Effector CD4-positive, alpha-beta T cell (primary cell): Measurements from ENCODE around the gene COL6A2.
"Not testable (repeated sequence)": the region's sequence is repeated elsewhere in the genome, so short reads cannot be mapped to it uniquely, and the experiment has no call there.

Experiments
- DNase-seq: peaks from one replicate; pipeline ENCODE4 v3.0.0-alpha.2; 2020

Gene COL6A2

DNA sequence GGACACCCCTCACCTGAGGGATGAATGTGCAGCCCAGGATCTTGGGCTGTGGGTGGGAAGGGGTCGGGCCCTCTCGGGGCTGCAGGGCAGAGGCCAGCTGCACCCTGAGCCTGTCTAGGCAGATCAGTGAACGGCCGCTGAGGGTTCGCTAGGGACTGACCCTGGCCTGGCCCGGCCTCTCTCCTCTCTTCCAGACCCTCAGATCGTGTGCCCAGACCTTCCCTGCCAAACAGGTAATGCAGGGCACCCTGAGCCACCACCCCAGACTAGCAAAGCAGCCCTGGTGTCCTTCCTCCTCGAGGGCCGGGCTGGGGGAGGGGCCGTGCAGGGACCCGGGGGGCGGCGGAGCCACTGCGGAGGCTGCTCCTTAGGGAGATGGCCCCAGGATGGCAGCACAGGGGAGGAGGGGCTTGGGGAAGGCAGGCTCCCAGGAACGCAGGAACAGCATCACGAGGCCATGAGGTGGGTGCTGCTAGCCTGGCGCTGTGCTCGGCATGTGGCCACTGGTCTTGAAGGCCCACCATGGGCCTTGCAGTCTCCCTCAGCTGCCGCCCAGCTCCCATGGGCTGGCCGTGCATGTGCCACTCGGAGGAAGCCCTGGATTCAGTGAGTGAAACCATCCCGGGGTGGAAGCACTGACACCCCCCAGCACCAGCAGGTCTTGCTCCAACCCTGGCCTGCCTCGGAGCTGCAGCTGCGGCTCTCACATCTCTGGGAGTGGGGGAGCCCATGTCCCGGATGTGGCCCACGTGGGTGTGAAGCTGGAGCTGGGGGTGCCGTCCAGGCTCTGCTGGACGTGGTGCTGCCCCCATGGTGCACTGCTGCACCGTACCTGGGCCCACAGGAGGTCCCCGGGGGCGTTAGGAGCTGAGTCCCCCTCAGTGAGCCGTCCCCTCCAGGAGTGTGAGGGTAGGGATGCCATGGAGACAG is 28.7 kb downstream of the COL6A2 start:
- no peak for DNase-seq

DNA sequence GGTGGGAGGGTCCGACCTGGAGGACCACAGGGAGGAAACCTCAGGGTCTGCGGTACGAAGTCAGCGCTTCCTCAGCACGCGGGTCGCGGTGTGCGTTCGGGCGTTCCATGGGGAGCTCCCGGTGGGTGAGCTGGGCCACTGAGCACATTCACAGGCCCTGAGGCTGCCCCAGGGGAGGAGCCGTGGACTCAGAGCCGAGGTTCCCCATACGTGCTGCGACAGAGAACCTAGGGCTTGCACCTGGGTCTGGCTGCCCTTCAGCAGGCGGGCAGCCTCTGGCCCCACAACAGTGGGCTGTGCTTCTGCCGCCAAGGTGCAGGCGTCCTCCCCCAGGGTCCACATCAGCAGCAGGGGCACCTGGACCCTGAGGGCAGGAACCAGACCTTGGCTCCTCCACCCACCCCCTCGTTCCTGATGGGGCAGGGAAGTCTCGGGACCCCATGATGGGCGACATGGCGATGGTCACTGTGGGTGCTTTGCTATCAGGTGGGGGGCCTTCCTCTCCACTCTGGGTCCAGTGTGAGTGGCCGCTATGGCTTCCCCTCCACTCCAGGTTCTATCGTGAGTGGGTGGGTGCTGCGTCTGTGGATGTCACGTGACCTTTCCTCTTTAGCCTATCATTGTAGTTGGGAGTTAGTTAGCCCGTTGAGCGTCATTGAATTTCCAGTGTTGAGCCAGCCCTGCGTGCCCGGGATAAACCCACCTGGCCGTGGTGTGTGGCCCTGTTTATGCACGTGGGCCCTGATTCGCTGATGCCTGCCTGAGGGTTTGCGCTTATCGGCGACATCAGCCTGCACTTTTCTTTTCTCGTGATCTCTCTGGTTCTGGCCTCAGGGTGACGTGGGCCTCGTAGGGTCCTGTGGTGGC is 29.6 kb downstream of the COL6A2 start:
- DNase-seq: no peak

DNA sequence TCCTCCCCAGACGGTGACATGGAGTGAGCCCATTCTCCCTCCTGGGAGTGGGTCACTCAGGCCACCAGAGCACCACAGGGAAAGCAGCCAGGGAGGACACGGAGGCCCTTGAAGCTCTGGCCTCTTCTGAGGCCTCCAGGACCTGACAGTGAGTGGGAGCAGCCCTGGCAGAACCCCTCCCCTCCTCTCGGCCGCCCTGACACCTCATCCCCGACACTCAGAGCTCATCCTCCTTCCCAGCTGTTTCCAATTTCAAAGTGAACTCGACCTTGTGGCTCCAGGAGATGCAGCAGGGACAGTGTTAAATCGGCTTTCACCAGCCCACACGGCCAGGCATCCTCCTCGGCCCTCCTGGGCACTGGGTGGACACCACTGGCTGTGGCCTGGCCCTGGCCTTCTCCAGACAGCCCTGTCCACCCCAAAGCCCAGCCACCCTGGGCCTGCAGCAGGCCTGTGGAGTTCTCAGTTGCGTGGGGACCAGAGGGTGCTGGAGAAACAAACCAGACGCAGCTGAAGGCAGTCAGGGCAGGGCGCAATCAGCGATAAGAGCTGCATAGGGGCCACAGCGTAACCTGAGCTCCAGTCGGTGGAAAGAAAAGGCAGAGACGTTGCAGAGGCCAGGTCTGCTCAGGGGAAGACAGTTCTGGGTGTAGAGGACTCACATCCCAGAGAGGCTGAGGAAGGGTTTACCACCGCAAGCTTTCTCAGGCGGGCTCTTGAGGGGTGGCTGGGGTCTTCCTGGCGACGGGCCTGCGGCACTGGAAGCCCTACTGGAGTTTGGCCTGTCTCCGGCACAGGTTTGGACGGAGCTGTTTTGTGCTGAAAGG is 30.4 kb downstream of the COL6A2 start:
- no peak for DNase-seq

DNA sequence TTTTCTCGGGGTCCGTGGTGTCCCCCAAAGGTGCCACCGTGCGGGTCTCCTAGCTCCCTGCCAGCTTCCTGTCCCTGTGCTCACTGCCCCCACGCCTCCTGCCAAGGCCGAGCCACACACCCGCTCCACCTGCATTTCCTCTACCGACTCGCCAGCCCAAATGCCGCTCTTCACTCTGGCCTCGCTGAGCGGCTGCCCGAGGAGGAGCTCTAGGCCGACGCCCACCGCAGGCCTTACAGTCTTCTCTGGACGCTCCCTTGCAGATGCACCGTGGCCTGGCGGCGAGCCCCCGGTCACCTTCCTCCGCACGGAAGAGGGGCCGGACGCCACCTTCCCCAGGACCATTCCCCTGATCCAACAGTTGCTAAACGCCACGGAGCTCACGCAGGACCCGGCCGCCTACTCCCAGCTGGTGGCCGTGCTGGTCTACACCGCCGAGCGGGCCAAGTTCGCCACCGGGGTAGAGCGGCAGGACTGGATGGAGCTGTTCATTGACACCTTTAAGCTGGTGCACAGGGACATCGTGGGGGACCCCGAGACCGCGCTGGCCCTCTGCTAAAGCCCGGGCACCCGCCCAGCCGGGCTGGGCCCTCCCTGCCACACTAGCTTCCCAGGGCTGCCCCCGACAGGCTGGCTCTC is 31.1 kb downstream of the COL6A2 start:
- no peak for DNase-seq

DNA sequence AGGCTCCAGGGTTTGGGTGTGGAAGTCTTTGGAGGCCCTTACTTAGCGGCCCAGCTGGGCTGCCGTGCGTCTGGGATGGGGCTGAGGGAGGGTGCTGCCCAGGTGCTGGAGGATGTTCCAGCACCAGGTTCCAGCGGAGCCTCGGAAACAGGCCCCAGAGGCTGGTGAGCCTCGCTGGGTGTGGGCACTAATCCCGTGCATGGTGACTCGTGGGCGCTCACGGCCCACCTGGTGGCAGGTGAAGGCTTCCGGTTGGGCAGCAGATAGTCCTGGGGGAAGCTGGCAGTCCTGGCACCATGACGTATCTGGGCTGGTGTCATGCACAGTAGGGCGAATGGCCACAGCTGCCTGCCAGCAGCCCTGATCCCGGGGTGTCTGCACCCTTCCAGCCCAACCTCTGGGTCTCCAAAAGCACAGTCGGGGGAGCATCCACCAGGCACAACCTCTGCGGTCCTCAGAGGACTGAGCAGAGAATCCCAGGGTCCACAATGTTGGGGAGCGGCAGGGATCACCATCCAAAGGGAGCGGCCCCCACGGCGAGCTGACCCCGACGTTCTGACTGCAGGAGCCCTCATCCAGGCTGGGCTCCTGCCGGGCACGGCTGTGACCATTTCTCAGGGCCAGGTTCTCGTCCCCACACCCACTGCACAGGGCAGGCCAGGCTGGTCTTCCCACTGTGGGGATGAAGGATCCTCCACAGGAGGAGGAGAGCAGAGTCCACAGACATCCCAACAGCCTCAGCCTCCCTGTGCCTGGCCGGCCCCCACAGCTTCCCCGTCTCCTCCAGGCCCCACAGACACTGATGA is 32.1 kb downstream of the COL6A2 start:
- no peak for DNase-seq

DNA sequence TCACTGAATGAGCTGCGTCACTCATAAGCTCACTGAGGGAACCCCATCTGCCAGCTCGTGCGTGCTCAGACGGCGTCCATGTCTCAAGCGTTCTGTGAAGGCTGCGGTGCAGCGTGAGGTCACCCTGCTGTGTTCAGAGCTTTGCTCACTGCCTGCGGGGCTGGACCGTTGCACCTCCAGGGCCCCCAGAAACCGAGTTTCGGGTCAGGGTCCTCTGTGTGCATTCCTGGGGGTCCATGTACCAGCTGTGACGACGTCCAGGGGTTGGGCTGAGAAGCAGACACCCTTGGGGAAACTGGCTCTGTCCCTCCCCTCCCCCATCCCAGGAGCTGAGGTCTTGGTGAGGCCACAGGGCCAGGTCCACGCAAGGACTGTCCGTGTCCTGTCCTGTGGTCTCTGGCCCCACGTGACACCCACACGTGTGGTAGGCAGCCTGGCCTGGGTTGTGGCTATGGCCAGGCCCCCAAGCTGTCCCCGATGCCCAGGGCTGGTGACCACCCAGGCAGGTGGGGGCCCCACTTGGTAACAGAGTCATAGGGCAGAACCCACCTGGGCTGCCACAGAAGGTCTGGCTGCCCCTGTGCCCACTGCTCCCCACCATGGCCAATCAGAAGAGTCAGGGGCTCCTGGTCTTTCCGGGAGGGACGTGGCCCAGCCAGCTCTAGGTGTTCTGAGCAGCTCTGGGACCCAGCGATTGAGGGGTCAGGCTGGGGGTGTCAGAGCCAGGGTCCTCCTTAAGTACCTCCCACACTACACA is 33.1 kb downstream of the COL6A2 start:
- no peak for DNase-seq

DNA sequence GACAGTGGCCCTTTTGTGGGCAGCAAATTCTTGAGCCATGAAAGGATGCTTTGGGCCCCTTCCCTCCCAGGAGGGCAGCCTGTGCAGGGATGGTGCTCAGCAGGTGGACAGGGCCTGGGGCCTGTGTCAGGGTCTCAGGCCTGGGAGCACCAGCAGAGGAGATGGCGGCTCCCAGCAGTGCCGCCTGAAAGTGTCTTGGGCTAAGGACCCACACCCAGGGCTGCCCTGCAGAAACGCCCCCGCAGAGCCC is 33.6 kb downstream of the COL6A2 start:
- DNase-seq: no peak

DNA sequence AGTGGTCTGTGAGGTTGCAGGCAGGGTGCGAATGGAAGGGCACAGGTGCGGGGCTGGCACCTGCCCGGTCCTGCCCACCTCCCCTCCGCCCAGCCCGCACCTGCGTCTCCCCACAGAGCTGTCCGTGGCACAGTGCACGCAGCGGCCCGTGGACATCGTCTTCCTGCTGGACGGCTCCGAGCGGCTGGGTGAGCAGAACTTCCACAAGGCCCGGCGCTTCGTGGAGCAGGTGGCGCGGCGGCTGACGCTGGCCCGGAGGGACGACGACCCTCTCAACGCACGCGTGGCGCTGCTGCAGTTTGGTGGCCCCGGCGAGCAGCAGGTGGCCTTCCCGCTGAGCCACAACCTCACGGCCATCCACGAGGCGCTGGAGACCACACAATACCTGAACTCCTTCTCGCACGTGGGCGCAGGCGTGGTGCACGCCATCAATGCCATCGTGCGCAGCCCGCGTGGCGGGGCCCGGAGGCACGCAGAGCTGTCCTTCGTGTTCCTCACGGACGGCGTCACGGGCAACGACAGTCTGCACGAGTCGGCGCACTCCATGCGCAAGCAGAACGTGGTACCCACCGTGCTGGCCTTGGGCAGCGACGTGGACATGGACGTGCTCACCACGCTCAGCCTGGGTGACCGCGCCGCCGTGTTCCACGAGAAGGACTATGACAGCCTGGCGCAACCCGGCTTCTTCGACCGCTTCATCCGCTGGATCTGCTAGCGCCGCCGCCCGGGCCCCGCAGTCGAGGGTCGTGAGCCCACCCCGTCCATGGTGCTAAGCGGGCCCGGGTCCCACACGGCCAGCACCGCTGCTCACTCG is 34.1 kb downstream of the COL6A2 start:
- no peak for DNase-seq

DNA sequence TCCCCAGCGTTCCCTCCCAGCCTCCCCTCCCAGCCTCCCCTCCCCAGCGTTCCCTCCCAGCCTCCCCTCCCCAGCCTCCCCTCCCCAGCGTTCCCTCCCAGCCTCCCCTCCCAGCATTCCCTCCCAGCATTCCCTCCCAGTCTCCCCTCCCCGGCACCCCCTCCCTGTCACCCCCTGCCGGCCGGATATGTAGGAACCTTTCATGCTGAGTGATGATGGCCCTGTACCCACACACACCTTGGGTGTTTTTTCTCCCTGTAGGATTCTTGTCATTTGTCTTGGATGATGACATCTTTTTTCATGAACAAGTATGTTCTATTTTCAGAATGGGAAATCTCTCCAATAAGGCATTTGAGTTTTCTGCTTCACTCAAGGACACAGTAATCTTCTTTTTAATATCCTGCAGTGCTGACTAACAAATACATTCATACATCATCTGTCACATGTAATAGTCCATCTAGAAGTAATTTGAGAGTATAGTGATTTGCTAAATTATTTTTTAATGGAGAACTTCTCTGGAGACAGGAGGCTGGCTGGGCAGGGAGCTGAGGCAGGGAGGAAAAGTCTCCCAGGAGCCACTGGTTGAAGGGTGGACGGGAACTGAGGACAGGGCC is 38.0 kb downstream of the COL6A2 start:
- DNase-seq: no peak

DNA sequence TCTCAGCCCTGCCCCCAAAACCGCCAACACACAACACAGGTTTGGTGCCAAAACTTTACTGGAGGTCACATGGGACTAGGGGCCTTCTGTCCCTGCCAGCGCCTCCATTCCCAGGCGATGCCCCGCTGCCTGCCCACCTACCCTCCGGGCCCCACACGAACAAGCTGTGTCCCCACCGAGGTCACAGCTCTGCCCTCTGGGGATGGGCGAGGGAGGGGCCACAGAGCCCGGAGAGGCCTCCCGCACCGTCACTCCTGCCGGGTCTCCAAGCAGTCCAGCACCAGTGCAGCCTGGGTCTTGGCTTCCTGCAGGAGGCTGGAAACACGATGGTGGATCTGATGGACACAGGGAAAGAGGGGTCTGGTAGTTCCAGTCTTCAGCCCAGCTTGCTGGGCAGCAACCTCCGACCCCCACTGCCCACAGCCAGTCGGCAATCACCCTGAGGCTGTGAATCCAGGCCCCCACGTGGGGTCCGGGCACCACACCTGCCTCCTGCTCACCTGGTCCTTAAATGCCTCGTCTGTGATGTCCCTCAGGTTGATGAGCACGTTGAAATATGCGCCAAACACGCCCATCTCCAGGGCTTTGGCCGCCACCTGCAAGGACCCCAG is 38.9 kb downstream of the COL6A2 start:
- DNase-seq: no peak

DNA sequence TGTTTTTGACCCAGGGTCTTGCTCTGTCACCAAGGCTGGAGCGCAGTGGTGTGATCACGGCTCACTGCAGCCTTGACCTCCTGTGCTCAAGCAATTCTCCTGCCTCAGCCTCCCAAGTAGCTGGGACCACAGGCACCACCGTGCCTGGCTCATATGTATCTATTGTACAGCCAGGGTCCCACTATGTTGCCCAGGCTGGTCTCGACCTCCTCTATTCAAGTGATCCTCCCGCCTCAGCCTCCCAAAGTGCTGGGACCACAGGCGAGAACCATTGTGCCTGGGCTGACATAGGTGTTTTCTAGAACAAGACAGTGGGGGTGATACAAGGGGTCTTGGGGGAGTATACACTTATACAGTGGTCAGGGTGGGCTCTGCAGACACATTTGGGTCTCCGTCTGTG is 40.0 kb downstream of the COL6A2 start:
- no peak for DNase-seq

DNA sequence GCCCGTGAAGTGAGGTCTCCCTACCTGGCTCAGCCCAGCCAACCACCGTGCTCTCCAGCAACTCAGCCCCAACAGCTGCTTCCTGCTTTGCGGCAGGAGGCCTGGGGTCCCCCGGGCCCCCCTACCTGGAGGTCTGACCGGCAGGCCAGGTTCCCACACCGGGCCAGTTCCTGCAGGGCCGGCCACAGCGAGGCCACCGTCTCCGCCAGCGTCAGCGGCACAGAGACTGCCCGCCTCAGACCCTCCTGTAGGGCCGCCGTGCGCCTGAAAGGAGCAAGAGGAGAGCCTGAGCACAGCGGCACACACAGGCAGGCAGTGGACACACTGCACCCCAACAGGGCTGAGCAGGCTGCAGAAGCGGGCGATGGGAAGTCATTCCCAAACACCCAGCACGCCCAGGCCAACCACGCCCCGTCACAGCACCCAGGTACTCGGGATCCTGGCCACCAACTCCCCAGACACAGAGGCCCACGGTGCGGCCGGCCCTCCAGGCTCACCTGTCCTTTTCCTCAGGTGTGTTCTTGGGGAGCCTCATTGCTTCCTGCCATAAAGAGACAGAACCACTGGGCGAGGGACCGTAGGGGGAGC is 40.6 kb downstream of the COL6A2 start:
- no peak for DNase-seq

DNA sequence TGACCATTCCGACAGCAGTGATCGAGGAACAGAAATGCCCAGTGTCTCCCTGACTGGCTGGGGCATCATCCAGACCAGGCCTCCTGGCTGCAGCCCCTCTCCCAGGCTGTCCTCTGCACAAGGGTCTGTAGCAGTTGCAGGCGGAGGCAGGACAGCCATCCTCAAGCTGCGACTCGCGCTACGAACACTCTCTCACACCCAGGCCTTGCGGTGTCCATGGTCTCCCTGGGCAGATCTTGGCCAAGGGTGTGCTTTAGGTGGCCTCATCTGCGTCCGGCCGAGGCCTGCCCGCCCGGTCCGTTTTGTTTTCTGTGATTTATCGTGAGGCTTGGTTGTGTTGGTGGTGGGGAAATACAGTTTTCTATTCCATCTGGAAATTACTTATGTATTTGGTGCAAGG is 41.8 kb downstream of the COL6A2 start:
- DNase-seq: no peak

DNA sequence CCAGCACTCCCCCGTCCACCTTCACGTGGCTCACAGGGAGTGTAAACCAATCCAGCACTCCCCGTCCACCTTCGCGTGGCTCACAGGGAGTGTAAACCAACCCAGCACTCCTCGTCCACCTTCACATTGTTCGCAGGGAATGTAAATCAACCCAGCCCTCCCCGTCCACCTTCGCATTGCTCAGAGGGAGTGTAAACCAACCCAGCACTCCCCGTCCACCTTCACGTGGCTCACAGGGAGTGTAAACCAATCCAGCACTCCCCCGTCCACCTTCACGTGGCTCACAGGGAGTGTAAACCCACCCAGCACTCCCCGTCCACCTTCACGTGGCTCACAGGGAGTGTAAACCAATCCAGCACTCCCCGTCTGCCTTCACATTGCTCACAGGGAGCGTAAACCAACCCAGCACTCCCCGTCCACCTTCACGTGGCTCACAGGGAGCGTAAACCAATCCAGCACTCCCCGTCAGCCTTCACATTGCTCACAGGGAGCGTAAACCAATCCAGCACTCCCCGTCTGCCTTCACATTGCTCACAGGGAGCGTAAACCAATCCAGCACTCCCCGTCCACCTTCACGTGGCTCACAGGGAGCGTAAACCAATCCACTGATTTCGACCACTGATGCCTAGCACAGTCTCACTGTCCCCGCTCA is 42.6 kb downstream of the COL6A2 start:
- DNase-seq: not testable (repeated sequence)

DNA sequence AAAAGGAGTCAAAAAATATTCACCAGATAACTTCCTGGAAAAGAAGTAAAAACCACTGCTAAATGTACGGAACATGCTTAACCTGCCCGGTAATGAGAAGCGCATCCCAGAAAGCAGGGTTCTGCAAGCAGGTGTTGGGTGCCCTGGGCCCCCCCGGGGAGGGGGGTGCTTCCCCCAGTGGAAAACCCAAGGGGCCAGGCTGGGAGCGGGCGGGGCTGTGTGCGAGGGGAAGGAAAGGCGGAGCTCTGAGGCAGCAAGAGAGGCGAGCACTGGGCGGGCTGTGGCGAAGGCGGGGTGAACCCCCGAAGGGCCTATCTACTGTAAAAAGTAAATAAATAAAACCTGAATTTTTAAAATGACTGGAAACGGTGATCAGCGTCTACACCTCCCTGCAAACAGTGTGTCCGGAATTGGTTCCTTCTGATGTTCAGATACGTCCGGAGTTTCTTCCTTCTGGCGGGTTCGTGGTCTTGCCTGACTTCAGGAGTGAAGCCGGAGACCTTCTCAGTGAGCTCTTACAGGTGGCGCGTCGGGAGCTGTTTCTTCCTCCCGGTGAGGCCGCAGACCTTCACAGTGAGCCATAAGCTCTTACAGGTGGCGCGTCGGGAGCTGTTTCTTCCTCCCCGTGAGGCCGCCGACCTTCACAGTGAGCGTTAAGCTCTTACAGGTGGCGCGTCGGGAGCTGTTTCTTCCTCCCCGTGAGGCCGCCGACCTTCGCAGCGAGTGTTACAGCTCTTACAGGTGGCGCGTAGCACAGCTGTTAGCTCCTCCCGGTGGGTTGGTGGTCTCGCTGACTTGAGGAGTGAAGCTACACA is 44.1 kb downstream of the COL6A2 start:
- DNase-seq: no peak

DNA sequence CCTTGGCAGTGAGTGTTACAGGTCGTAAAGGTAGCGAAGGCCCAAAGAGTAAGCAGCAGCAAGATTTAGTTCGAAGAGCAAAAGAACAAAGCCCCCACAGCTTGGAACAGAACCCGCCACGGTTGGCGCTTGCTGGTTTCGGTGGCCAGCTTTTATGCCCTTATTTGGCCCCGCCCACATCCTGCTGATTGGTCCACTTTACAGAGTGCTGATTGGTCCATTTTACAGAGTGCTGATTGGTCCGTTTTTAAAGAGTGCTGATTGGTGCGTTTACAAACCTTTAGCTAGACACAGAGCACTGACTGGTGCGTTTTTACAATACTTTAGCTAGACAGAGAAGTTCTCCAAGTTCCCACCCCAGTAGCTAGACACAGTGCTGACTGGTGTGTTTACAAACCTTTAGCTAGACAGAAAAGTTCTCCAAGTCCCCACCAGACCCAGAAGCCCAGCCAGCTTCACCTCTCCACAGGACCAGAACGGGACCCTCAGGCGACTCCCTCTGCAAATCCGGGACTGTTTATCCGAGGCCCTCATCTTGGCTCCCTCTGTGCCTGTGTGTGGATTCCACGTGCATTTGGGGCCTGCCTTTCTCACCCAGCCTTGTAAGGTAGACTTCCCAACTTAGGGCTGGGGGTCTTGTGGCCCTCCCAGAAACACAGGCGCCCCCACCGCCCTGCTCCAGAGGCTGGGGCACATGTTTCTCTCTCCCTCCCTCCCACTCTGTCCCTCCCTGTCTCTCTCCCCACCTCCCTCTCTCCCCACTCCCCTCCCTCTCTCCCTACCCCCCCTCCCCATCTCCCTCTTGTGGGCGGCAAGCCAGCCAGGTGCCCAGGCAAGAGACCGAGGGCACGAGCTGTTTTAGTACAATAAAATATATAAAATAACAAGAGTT is 44.9 kb downstream of the COL6A2 start:
- DNase-seq: no peak
